Tibial nerve (tissue), 4 donors: ENCODE measurements around the gene NBPF9.
"Not testable (repeated sequence)": the region's sequence is repeated elsewhere in the genome, so short reads cannot be mapped to it uniquely, and the experiment has no call there.

Source experiments
- CTCF ChIP-seq, 5 experiments: fragments of 200-600 bp in 3 of 5; fragments of 450-650 bp in 2 of 5; sonication (generic) in 3 of 5; IDR thresholded peaks; one replicate each; pipeline ENCODE4 v1.5.1; 2016 to 2019; ENCODE audit warnings: antibody characterized with exemption in 5 of 5, mild to moderate bottlenecking in 3 of 5, moderate library complexity in 2 of 5
- EP300 ChIP-seq, 2 donors: sonication (generic); formaldehyde crosslinking; IDR thresholded peaks; one replicate each; pipeline ENCODE4 v1.6.1; 2017; ENCODE audit warnings: antibody characterized with exemption in 2 of 2, mild to moderate bottlenecking in 1 of 2
- POLR2A ChIP-seq, 2 donors: fragments of 450-650 bp; IDR thresholded peaks; one replicate each; pipeline ENCODE4 v1.6.1; 2017; ENCODE audit warnings: antibody characterized with exemption in 2 of 2, mild to moderate bottlenecking in 2 of 2, moderate library complexity in 2 of 2

- not testable (repeated sequence) for TF ChIP-seq CTCF, POLR2A, EP300 (IDR thresholded peaks at IDR 0.05)
Observed at GRCh38 chr1:149012599-149012998, 90.8 kb downstream of the NBPF9 start.
